ACC112 (cell line): ENCODE measurements around the gene NOD1.

Experiments used
- H2AFZ ChIP-seq: fragments of 200-600 bp; sonication (generic); one replicate; pipeline ENCODE4 v1.6.0; 2017; ENCODE audit warnings: antibody characterized with exemption, low read length; ENCODE audit not compliant: unreplicated experiment
- H3K27ac ChIP-seq: fragments of 200-600 bp; sonication (generic); 2 replicates; pipeline ENCODE4 v1.5.1; 2014; ENCODE audit warnings: low read depth, mild to moderate bottlenecking, antibody characterized with exemption, low read length, moderate library complexity
- H3K27me3 ChIP-seq: fragments of 200-600 bp; sonication (generic); 2 replicates; pipeline ENCODE4 v1.6.1; 2014; ENCODE audit warnings: mild to moderate bottlenecking, antibody characterized with exemption, low read length, moderate library complexity, mixed read lengths; ENCODE audit not compliant: insufficient read depth
- H3K36me3 ChIP-seq: fragments of 200-600 bp; sonication (generic); 2 replicates; pipeline ENCODE4 v1.6.1; 2016; ENCODE audit warnings: mild to moderate bottlenecking, antibody characterized with exemption, low read length, moderate library complexity, mixed read lengths; ENCODE audit not compliant: insufficient read depth
- H3K4me1 ChIP-seq: fragments of 200-600 bp; sonication (generic); one replicate; pipeline ENCODE4 v1.6.1; 2016; ENCODE audit warnings: low read length, mixed read lengths; ENCODE audit not compliant: insufficient read depth, unreplicated experiment, control insufficient read depth
- H3K4me3 ChIP-seq: fragments of 200-600 bp; sonication (generic); 2 replicates; pipeline ENCODE4 v1.5.1; 2014; ENCODE audit warnings: mild to moderate bottlenecking, low read depth, low read length
- H3K79me2 ChIP-seq: fragments of 200-600 bp; sonication (generic); one replicate; pipeline ENCODE4 v1.6.0; 2016; ENCODE audit warnings: low read length; ENCODE audit not compliant: control insufficient read depth, unreplicated experiment, insufficient read depth

Gene NOD1

DNA sequence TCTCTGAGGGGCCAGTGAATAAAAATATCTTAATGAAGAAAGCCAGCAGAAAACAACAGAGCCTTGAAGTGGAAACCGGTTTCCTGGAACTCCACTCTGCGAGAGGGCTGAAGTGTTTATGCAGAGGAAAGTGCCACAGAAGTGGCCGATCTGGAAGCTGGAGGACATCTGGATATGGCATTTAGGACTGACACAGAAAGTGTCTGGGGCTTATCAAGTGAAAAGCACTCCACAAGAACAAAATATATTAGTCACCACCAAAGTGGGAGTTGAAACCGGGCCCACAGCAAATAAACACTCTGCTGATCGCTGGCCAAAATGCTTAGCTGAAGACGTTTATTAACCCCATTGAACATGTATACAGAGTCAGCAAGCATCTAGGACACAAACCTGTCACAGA is 7.8 kb downstream of the NOD1 start:
- Histone ChIP-seq H3K4me3 (peak overlapping the region; percentile 49), H2AFZ (no peak overlapping the region), H3K27me3 (no peaks in the 10 kb centered on the region), H3K79me2 (peaks cover 59% of the 10 kb centered on the region), H3K4me1 (peaks cover 80% of the 10 kb centered on the region), H3K36me3 (no peaks in the 10 kb centered on the region), H3K27ac (peak overlapping the region; percentile 94)

DNA sequence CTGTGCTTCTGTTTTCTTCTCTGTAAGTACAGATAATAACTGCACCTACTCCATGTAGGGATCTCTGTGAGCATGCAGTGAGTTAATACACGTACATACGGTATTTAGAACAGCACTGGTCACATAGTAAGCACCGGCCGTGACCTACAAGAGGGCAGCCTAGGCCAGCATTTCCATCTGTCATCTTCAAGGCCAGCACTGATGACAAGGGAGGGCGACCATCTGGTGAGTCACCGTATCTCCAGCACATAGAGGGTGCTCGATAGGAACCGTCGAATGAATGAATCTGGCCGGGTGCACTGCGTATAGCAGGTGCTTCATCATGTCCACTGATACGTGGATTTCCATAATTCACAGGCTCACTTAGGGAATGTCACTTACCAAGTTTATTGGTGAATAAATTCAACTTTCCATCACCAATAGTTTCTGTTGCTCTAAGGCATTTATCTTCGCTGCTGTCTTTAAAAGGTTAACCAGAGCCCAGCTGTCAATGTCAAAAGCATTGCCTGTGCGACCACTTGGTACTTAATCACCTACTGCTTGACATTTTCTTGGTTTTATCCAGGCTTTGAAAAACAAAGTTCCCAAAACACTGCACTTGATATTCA is 8.3 kb downstream of the NOD1 start:
- H3K36me3 ChIP-seq: no peaks in the 10 kb centered on the region
- H3K4me3 ChIP-seq: peak overlapping the region; percentile 49
- H3K4me1 ChIP-seq: peaks cover 78% of the 10 kb centered on the region
- H3K27ac ChIP-seq: peak overlapping the region; percentile 94
- H3K27me3 ChIP-seq: no peaks in the 10 kb centered on the region
- no peak overlapping the region for H2AFZ ChIP-seq
- H3K79me2 ChIP-seq: peaks cover 56% of the 10 kb centered on the region

DNA sequence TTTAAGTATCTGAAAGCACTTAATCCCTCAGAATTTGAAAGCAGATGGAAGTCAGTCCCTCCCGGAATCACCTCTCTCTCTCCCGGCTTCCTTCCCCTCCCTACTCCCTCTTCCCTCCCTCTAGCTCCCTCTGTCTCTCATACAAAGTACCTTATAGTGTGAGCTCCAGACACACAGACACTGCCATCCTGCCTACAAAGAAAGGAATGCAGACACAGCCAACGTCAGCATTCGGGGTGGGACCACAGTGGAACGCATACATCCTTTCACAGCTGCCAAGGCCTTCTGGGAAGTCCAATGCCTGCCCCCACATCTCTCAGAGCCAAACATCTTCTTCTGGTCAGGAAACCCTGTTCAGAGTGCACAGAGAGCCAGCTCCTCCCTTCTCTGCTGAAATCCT is 9.3 kb downstream of the NOD1 start:
- H3K4me3 ChIP-seq: peak overlapping the region; percentile 53
- no peak overlapping the region for H2AFZ ChIP-seq
- peaks cover 78% of the 10 kb centered on the region for H3K4me1 ChIP-seq
- H3K27ac ChIP-seq: peak overlapping the region; percentile 94
- peaks cover 63% of the 10 kb centered on the region for H3K79me2 ChIP-seq
- no peaks in the 10 kb centered on the region for H3K27me3 ChIP-seq
- H3K36me3 ChIP-seq: no peaks in the 10 kb centered on the region

DNA sequence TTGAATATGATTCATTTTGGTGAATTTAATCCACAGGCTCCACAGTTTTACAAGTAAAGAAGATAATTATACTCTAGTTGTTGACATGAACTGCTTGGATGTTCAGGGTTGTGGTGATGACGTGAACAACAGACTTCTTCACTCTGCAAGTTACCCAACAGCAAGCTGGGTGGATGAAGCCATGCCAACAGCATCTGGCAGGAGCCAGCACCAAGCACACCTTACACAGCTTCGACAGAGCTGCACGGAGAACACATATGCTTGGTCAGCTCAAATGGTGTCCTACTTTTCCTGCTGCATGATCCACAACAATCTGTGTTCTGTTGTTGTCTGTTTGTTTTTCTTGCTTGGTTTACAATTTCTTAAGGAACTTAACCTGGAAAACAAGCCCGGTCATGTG is 9.8 kb downstream of the NOD1 start:
- peaks cover 63% of the 10 kb centered on the region for H3K79me2 ChIP-seq
- no peaks in the 10 kb centered on the region for H3K27me3 ChIP-seq
- peaks cover 78% of the 10 kb centered on the region for H3K4me1 ChIP-seq
- H2AFZ ChIP-seq: no peak overlapping the region
- peak overlapping the region; percentile 94 for H3K27ac ChIP-seq
- H3K4me3 ChIP-seq: peak overlapping the region; percentile 53
- no peaks in the 10 kb centered on the region for H3K36me3 ChIP-seq

DNA sequence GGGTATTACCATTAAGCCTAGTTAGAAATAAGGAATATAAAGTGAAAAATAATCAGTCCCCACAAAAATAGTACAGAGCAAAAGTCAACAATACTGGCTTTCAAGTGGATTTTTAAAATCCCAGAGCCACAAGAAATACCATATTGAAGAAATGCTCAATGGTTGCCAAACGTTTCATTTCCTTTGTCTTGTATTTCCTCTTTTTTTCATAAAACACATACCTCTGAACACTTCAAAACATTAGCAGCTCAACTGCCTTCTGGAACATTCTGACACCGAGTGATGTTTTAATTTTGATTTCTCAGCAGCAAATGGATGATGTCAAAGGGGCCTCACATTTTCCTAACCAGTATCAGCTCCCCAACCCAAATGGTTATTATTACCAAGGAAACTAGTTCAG is 10.5 kb downstream of the NOD1 start:
- Histone ChIP-seq H3K27ac (peak overlapping the region; percentile 94), H3K36me3 (no peaks in the 10 kb centered on the region), H3K79me2 (peaks cover 57% of the 10 kb centered on the region), H3K4me3 (no peak overlapping the region), H3K4me1 (peaks cover 77% of the 10 kb centered on the region), H2AFZ (no peak overlapping the region), H3K27me3 (no peaks in the 10 kb centered on the region)

DNA sequence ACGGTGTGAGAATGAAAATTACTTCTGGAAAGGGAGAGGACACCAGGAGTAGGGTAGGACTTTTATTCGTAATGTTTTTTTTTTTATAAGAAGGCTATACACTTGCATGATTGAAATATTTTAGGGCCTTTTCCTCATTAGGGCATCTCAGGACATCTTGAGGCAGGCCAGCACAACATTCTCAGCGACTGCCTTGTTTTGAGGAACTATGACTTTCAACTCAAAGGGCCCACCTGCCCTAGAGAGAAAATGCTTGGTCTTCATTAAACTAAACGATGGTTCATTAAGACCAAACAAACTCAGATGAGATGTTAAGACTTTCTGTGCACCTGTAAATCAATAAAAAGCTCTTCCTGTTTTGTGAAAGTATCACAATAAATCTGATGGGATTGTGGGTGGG is 11.3 kb downstream of the NOD1 start:
- no peak overlapping the region for H2AFZ ChIP-seq
- no peak overlapping the region for H3K27ac ChIP-seq
- peaks cover 71% of the 10 kb centered on the region for H3K4me1 ChIP-seq
- H3K4me3 ChIP-seq: no peak overlapping the region
- H3K27me3 ChIP-seq: no peaks in the 10 kb centered on the region
- no peaks in the 10 kb centered on the region for H3K36me3 ChIP-seq
- H3K79me2 ChIP-seq: peaks cover 54% of the 10 kb centered on the region

DNA sequence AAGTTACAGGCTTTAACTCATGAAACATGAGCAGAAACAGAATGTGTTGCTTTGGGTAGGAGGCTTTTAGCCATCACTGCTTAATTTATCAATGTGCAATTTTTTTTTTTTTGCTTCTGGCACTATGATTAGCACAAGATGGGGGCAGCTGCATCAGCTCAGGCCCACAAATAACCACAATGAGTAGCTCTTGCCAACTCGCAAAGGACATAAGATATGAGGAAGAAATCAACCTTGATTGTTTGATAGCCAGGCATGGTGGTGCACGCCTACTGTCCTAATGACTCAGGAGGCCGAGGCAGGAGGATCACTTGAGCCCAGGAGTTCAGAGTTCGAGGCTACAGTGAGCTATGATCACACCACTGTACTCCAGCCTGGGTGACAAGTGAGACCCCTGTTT is 12.3 kb downstream of the NOD1 start:
- no peak overlapping the region for H3K27ac ChIP-seq
- H3K79me2 ChIP-seq: peaks cover 44% of the 10 kb centered on the region
- peaks cover 61% of the 10 kb centered on the region for H3K4me1 ChIP-seq
- H2AFZ ChIP-seq: no peak overlapping the region
- H3K27me3 ChIP-seq: no peaks in the 10 kb centered on the region
- H3K36me3 ChIP-seq: no peaks in the 10 kb centered on the region
- no peak overlapping the region for H3K4me3 ChIP-seq

DNA sequence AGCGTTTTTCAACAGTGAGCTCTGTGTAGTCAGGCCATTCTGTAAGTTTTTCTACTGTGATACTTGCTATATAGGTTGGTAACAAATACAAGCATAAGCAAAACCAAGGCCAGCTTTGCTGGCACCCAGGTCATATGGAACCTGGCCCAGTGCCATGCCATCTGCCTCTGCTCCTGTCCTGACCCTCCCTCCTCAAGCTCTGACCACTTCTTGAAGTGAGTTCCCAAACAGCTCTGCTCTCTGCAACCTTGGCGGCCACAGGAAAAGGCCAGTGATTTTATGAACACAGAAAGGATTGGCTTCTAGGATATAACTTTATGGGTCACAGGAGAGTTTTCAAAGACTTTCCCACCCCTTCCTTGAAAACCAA is 12.8 kb downstream of the NOD1 start:
- no peaks in the 10 kb centered on the region for H3K27me3 ChIP-seq
- no peak overlapping the region for H3K27ac ChIP-seq
- H3K36me3 ChIP-seq: no peaks in the 10 kb centered on the region
- H2AFZ ChIP-seq: no peak overlapping the region
- H3K4me3 ChIP-seq: no peak overlapping the region
- peaks cover 57% of the 10 kb centered on the region for H3K4me1 ChIP-seq
- peaks cover 40% of the 10 kb centered on the region for H3K79me2 ChIP-seq

DNA sequence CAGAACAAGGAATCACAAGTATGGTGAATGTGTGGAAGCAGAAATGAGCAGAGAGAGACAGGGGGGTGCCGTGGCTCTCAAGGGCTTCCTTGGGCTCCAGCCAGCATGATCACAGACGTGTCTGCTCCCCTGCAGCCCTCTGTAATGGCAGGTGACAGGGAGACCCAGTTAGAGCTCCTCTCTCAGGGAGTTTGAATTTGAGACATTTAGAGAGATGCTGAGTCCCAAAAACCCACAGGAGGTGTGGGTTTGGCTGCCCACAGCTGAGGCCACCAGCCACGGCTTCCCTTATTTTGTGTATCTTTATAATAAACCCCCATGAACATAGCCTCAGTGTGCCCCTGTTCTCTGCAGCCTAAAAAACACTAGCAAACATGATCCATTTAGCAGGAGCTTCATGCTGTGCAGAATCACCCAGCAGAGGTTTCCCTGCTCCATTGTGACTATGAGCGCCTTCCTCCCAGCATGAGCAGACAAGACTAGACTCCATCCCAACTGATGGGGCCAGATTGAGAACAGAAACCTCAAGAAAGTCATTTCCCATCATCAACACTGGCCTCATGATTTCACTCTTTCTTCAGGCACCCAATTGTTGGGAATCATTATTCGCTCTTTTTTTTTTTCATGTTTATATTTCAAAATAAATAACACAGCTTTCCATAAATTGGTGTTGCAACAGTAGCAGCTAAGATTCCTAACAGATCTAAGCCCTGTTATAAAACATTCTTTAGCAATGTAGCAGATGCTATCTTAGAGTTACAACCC is 13.4 kb downstream of the NOD1 start:
- Histone ChIP-seq H3K27ac (no peak overlapping the region), H3K79me2 (peaks cover 40% of the 10 kb centered on the region), H2AFZ (no peak overlapping the region), H3K36me3 (no peaks in the 10 kb centered on the region), H3K27me3 (no peaks in the 10 kb centered on the region), H3K4me1 (peaks cover 57% of the 10 kb centered on the region), H3K4me3 (no peak overlapping the region)

DNA sequence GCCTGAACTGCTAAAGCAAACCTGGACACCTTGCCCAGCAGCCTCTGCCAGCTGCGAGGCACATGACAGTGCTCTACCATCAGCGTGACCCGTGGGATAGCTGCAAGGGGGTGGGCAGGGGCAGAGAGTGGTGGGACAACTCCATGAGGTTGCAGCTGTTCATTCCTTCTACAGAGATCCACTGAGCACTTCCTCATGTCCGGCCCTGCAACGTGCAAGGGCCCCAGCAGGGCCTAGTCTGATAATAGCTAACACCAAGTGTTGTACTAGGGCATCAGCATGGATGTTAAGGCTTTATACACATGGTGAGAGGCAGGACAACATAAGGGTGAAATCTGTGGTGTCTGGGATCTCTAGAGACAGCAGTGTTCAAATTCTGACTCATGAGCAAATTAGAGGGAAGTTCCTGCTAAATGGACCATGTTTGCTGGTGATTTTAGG is 14.3 kb downstream of the NOD1 start:
- H3K27me3 ChIP-seq: no peaks in the 10 kb centered on the region
- no peak overlapping the region for H2AFZ ChIP-seq
- peaks cover 56% of the 10 kb centered on the region for H3K4me1 ChIP-seq
- H3K27ac ChIP-seq: no peak overlapping the region
- H3K36me3 ChIP-seq: no peaks in the 10 kb centered on the region
- H3K79me2 ChIP-seq: peaks cover 40% of the 10 kb centered on the region
- no peak overlapping the region for H3K4me3 ChIP-seq
